Measurements from ENCODE around the gene CLIP4. TPM values are rescaled to one million over a fixed set of nuclear protein-coding genes. Genes with fewer than 3 reads are reported as not detected.

CLIP4 gene
- total and polyA plus RNA-seq, 2 of the 4 experiments (the other 2 are of a cell fraction) = 29.7 to 66.3 TPM

DNA sequence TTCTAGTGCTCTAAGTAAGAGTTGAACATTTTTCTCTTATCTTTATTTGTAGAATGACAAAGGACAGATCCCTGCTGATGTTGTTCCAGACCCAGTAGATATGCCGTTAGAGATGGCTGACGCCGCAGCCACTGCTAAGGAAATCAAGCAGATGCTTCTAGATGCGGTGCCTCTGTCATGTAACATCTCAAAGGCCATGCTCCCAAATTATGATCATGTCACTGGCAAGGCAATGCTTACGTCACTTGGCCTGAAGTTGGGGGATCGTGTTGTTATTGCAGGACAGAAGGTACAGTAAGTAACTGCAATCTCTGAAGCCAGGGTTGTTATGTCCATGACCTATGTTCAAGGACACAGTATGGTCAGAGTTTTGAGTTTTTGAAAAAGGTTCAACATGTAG lies 28.4 kb downstream of the CLIP4 start:
- Histone ChIP-seq H4K5ac (ENCODE audit: low read depth, low read length) (no peak overlapping the region), H4K8ac (ENCODE audit: low read depth in 2 of 2, low read length in 2 of 2) (no peak overlapping the region), H3K23ac (ENCODE audit: low read depth, low read length) (no peak overlapping the region), H2BK20ac (ENCODE audit: low read depth, low read length) (no peak overlapping the region), H3K14ac (replicated peaks; ENCODE audit: low read depth, low read length) (no peak overlapping the region), H4K91ac (ENCODE audit: insufficient read depth, low read depth, low read length) (no peak overlapping the region), H3K79me1 (ENCODE audit: low read depth in 1 of 2, low read length in 2 of 2) (peaks cover 9 to 34% of the 10 kb centered on the region in 2 experiments), H3K4me2 (ENCODE audit: low read depth, low read length) (no peak overlapping the region), H2AK9ac (replicated peaks; ENCODE audit: low read depth, low read length, poor library complexity) (peak overlapping the region; percentile 23), H2BK15ac (ENCODE audit: low read depth, low read length) (no peak overlapping the region), H3K9me3 (ENCODE audit: control insufficient read depth, insufficient read depth, low read length) (no peaks in the 10 kb centered on the region), H2AFZ (replicated peaks; ENCODE audit: low read length, poor library complexity) (no peak overlapping the region), H3K18ac (ENCODE audit: low read depth, low read length) (no peak overlapping the region), H2AK5ac (ENCODE audit: low read depth, low read length) (no peak overlapping the region), H3K27ac (ENCODE audit: insufficient read depth, low read length) (no peak overlapping the region), H3K27me3 (ENCODE audit: control insufficient read depth, insufficient read depth, low read length) (no peaks in the 10 kb centered on the region), H3K4me1 (ENCODE audit: control insufficient read depth, insufficient read depth, low read length) (0 out of 2 replicates have a peak, but pooled peaks cover 2% of the 10 kb centered on the region), H3K36me3 (ENCODE audit: control insufficient read depth, insufficient read depth, low read length) (peaks cover 22% of the 10 kb centered on the region), H3K4ac (ENCODE audit: low read depth, low read length) (no peak overlapping the region), H2BK120ac (ENCODE audit: low read depth, low read length) (no peak overlapping the region), H2BK5ac (ENCODE audit: low read depth, low read length, poor library complexity, severe bottlenecking) (no peak overlapping the region), H3K9me1 (ENCODE audit: insufficient read depth, low read length) (peaks cover 10% of the 10 kb centered on the region), H4K20me1 (ENCODE audit: insufficient read depth, low read length) (no peaks in the 10 kb centered on the region), H3K56ac (ENCODE audit: extremely low read depth, insufficient read depth, low read length) (no peak overlapping the region), H3K9ac (ENCODE audit: low read depth, low read length) (no peak overlapping the region), H3K4me3 (ENCODE audit: insufficient read depth, low read depth, low read length) (no peak overlapping the region)
- in situ Hi-C loops (cut with MboI; ENCODE audit: low sequenced_read_pairs) = no loop called here
- ATAC-seq (ENCODE audit: low read depth) (no peak), DNase-seq (no peak)
- no TSS peak for BruUV-seq (replicated peaks)
- CTCF ChIA-PET = no interaction called here
- intact Hi-C loops (cut with micrococcal nuclease) = no loop called here
- TF ChIP-seq RAD21 (IDR thresholded peaks at IDR 0.05; ENCODE audit: low read length) (no peak), NFE2L2 (IDR thresholded peaks at IDR 0.05; ENCODE audit: low read depth, low read length) (no peak), FOS (IDR thresholded peaks at IDR 0.05; ENCODE audit: low read depth, low read length) (no peak), POLR2A (IDR thresholded peaks at IDR 0.05; ENCODE audit: low read depth, low read length) (no peak), MAFK (IDR thresholded peaks at IDR 0.05; ENCODE audit: low read depth, low read length) (no peak), BHLHE40 (IDR thresholded peaks at IDR 0.05; ENCODE audit: low read depth, low read length) (no peak), USF2 (IDR thresholded peaks at IDR 0.05; ENCODE audit: low read depth, low read length) (no peak), SMC3 (IDR thresholded peaks at IDR 0.05; ENCODE audit: low read depth, low read length) (no peak), CHD1 (IDR thresholded peaks at IDR 0.05; ENCODE audit: low read depth, low read length) (no peak), RFX5 (IDR thresholded peaks at IDR 0.05; ENCODE audit: low read depth, low read length) (no peak), MXI1 (IDR thresholded peaks at IDR 0.05; ENCODE audit: borderline replicate concordance, low read depth, low read length) (no peak), CEBPB (IDR thresholded peaks at IDR 0.05; ENCODE audit: low read depth, low read length) (no peak), RCOR1 (IDR thresholded peaks at IDR 0.05; ENCODE audit: insufficient replicate concordance, low read length) (no peak), MAZ (IDR thresholded peaks at IDR 0.05; ENCODE audit: borderline replicate concordance, low read depth, low read length) (no peak)
- TF ChIP-seq, protein P1, sequence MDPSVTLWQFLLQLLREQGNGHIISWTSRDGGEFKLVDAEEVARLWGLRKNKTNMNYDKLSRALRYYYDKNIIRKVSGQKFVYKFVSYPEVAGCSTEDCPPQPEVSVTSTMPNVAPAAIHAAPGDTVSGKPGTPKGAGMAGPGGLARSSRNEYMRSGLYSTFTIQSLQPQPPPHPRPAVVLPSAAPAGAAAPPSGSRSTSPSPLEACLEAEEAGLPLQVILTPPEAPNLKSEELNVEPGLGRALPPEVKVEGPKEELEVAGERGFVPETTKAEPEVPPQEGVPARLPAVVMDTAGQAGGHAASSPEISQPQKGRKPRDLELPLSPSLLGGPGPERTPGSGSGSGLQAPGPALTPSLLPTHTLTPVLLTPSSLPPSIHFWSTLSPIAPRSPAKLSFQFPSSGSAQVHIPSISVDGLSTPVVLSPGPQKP (IDR thresholded peaks at IDR 0.05; ENCODE audit: borderline replicate concordance, low read depth, low read length) = no peak
- TF ChIP-seq, protein P2, sequence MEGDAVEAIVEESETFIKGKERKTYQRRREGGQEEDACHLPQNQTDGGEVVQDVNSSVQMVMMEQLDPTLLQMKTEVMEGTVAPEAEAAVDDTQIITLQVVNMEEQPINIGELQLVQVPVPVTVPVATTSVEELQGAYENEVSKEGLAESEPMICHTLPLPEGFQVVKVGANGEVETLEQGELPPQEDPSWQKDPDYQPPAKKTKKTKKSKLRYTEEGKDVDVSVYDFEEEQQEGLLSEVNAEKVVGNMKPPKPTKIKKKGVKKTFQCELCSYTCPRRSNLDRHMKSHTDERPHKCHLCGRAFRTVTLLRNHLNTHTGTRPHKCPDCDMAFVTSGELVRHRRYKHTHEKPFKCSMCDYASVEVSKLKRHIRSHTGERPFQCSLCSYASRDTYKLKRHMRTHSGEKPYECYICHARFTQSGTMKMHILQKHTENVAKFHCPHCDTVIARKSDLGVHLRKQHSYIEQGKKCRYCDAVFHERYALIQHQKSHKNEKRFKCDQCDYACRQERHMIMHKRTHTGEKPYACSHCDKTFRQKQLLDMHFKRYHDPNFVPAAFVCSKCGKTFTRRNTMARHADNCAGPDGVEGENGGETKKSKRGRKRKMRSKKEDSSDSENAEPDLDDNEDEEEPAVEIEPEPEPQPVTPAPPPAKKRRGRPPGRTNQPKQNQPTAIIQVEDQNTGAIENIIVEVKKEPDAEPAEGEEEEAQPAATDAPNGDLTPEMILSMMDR (conservative IDR thresholded peaks at IDR 0.05; ENCODE audit: low read depth, low read length) = no peak
- POLR2A ChIA-PET (ENCODE audit: unreplicated experiment) = no interaction called here
- dilution Hi-C loops (cut with HindIII; ENCODE audit: low sequenced_read_pairs, unreplicated experiment) = no loop called here
- WGBS, 2 experiments (ENCODE audit: extremely low coverage in 2 of 2, insufficient read length in 1 of 2) = no CpG with 5 or more reads among the region's 6 CpGs
